Measurements from ENCODE around the gene NCAM1. TPM values are rescaled to one million over a fixed set of nuclear protein-coding genes. Genes with fewer than 3 reads are reported as not detected.

Gene NCAM1
- total RNA-seq, 1 experiment from 2014 or later: 0.22 TPM

DNA sequence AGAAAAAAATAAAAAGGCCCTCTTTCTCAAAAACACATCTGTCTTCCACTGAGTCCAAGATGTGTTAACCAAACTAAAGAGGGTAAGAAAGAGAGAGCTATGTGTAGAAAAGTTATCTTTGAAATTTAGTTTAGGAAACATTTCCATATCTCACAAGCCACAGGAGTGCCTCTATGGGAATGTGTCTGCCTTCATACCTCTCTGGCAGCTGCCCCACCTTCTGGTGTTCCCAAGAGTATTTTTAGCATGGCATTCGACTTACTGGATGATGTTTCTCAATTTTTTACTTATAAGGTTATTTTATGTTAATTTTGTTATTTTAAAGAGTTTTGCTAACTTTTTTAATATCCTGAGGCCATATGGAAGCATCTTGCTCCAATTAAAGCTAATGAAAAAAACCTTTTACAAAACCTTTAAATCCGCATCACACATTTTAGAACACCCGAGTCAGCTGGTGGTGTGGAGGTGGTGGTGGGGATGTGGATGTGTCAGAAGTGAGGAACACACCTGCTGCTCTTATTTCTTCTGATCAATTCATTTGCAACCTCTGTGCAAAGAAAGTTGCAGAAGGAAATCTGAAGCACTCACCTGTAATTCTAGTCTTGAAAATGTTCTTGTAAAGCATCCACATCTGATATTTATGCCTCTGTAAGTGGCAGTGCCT is 112.2 kb downstream of the NCAM1 start:
- Histone ChIP-seq H3K27me3 (ENCODE audit: insufficient read depth, low read length) (peaks cover 18% of the 10 kb centered on the region), H2AFZ (ENCODE audit: low read depth, low read length, poor library complexity, severe bottlenecking) (no peak overlapping the region), H3K9me3 (ENCODE audit: control insufficient read depth in 1 of 2, insufficient read depth in 1 of 2, low read depth in 1 of 2, low read length in 2 of 2) (no peaks in the 10 kb centered on the region), H3K4me1 (ENCODE audit: control insufficient read depth in 1 of 2, insufficient read depth in 2 of 2, low read length in 2 of 2) (no peaks in the 10 kb centered on the region), H4K20me1 (ENCODE audit: insufficient read depth) (no peaks in the 10 kb centered on the region), H3K4me2 (ENCODE audit: low read length) (no peak overlapping the region), H3K36me3 (ENCODE audit: control insufficient read depth in 1 of 2, insufficient read depth in 2 of 2, low read length in 2 of 2) (no peaks in the 10 kb centered on the region), H3K4me3 (replicated peaks in 1 of 2; ENCODE audit: low read depth in 1 of 2, low read length in 2 of 2) (no peak overlapping the region), H3K9ac (ENCODE audit: low read length) (no peak overlapping the region), H3K79me2 (ENCODE audit: insufficient read depth, low read length) (no peaks in the 10 kb centered on the region), H3K27ac (ENCODE audit: low read depth, low read length) (no peak overlapping the region), H3K9me2 (ENCODE audit: insufficient read depth) (no peaks in the 10 kb centered on the region)
- RAD21 ChIA-PET (ENCODE audit: low non-redundant PET in 1 of 2, low total read pairs in 2 of 2, uncharacterized antibody in 2 of 2, unreplicated experiment in 2 of 2): no interaction called here
- BruUV-seq (replicated peaks): no TSS peak
- TF ChIP-seq, protein P1, sequence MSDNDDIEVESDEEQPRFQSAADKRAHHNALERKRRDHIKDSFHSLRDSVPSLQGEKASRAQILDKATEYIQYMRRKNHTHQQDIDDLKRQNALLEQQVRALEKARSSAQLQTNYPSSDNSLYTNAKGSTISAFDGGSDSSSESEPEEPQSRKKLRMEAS (IDR thresholded peaks at IDR 0.05): no peak
- no peak for TF ChIP-seq POLR2AphosphoS5 (IDR thresholded peaks at IDR 0.05; ENCODE audit: low read depth, low read length)
- TF ChIP-seq SRF (IDR thresholded peaks at IDR 0.05; ENCODE audit: low read depth): no peak
- CTCF ChIA-PET: no interaction called here
- POLR2A ChIA-PET: no interaction called here
- intact Hi-C loops (cut with micrococcal nuclease): no loop called here
- ATAC-seq (no peak), DNase-seq (ENCODE audit: low read depth, low spot score) (no peak)

DNA sequence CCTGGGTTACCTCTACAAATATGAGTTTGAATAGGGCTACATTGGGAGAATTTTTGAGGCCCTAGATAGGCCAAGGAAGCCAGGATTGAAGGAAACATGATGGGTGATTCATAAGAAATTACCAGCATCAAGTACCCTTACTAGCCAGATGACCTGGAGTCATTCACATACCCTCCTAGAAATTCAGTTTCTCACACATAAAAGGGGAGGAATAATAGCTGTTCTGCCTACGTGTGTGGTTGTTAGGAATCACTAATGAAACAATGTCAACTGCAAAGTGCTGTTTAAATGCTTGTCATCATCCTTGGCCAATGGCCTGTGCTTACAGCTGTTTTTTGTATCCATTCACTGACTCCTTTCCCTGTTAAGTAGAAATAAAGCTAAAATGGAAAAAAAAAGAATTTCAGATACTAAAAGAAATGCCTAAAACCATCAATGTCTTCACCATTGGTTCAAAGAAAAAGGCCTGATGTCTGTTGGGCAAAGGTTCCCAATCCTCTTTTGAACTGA is 114.4 kb downstream of the NCAM1 start:
- no peak overlapping the region for H2AFZ ChIP-seq (ENCODE audit: low read depth, low read length, poor library complexity, severe bottlenecking)
- no peak overlapping the region for H3K9ac ChIP-seq (ENCODE audit: low read length)
- DNase-seq (ENCODE audit: low read depth, low spot score) (no peak), ATAC-seq (no peak)
- no peaks in the 10 kb centered on the region for H4K20me1 ChIP-seq (ENCODE audit: insufficient read depth)
- TF ChIP-seq ZNF274 (IDR thresholded peaks at IDR 0.05; ENCODE audit: low read depth, low read length) (no peak), EZH2 (IDR thresholded peaks at IDR 0.05) (no peak), POLR2A (IDR thresholded peaks at IDR 0.05; ENCODE audit: borderline replicate concordance, extremely low read depth, insufficient read depth, insufficient read length) (no peak), TCF7L2 (IDR thresholded peaks at IDR 0.05; ENCODE audit: borderline replicate concordance, extremely low read depth, insufficient read depth, insufficient read length) (no peak), SRF (IDR thresholded peaks at IDR 0.05; ENCODE audit: low read depth) (no peak), FOSL1 (IDR thresholded peaks at IDR 0.05; ENCODE audit: low read depth) (no peak), EZH2phosphoT487 (IDR thresholded peaks at IDR 0.05; ENCODE audit: borderline replicate concordance) (no peak)
- TF ChIP-seq, protein P2, sequence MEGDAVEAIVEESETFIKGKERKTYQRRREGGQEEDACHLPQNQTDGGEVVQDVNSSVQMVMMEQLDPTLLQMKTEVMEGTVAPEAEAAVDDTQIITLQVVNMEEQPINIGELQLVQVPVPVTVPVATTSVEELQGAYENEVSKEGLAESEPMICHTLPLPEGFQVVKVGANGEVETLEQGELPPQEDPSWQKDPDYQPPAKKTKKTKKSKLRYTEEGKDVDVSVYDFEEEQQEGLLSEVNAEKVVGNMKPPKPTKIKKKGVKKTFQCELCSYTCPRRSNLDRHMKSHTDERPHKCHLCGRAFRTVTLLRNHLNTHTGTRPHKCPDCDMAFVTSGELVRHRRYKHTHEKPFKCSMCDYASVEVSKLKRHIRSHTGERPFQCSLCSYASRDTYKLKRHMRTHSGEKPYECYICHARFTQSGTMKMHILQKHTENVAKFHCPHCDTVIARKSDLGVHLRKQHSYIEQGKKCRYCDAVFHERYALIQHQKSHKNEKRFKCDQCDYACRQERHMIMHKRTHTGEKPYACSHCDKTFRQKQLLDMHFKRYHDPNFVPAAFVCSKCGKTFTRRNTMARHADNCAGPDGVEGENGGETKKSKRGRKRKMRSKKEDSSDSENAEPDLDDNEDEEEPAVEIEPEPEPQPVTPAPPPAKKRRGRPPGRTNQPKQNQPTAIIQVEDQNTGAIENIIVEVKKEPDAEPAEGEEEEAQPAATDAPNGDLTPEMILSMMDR (IDR thresholded peaks at IDR 0.05 in 2 of 3, conservative IDR thresholded peaks at IDR 0.05 in 1 of 3; ENCODE audit: borderline replicate concordance in 1 of 3, insufficient read depth in 1 of 3, low read depth in 2 of 3, low read length in 2 of 3): no peak
- no peak overlapping the region for H3K4me2 ChIP-seq (ENCODE audit: low read length)
- BruUV-seq (replicated peaks): no TSS peak
- H3K36me3 ChIP-seq (ENCODE audit: control insufficient read depth in 1 of 2, insufficient read depth in 2 of 2, low read length in 2 of 2): no peaks in the 10 kb centered on the region
- H3K79me2 ChIP-seq (ENCODE audit: insufficient read depth, low read length): no peaks in the 10 kb centered on the region
- ChIA-PET CTCF (no interaction called here), RAD21 (ENCODE audit: low non-redundant PET in 1 of 2, low total read pairs in 2 of 2, uncharacterized antibody in 2 of 2, unreplicated experiment in 2 of 2) (no interaction called here), POLR2A (no interaction called here)
- no peak overlapping the region for H3K4me3 ChIP-seq (replicated peaks in 1 of 2; ENCODE audit: low read depth in 1 of 2, low read length in 2 of 2)
- peaks cover 10% of the 10 kb centered on the region; the same call in 1 of the 2 replicates for H3K27me3 ChIP-seq (ENCODE audit: insufficient read depth, low read length)
- no peak overlapping the region for H3K27ac ChIP-seq (ENCODE audit: low read depth, low read length)
- H3K4me1 ChIP-seq (ENCODE audit: control insufficient read depth in 1 of 2, insufficient read depth in 2 of 2, low read length in 2 of 2): no peaks in the 10 kb centered on the region
- H3K9me2 ChIP-seq (ENCODE audit: insufficient read depth): no peaks in the 10 kb centered on the region
- no peaks in the 10 kb centered on the region for H3K9me3 ChIP-seq (ENCODE audit: control insufficient read depth in 1 of 2, insufficient read depth in 1 of 2, low read depth in 1 of 2, low read length in 2 of 2)
- intact Hi-C loops (cut with micrococcal nuclease): no loop called here
